H1 (cell line): Measurements from ENCODE around the gene PSME3. TPM values are rescaled to one million over a fixed set of nuclear protein-coding genes. Genes with fewer than 3 reads are reported as not detected.

Experiments
- CTCF ChIA-PET: fragments of 300-600 bp; sonication (Branson Sonifier 250); formaldehyde crosslinking; loops from one replicate; lab custom pipeline; 2021; ENCODE audit not compliant: partially characterized antibody; lab: Charles Lee
- POLR2A ChIA-PET: fragments of 300-600 bp; sonication (Branson Sonifier 250); formaldehyde crosslinking; loops from one replicate; lab custom pipeline; 2021; ENCODE audit warnings: inconsistent platforms; ENCODE audit not compliant: partially characterized antibody; lab: Charles Lee
- DNase-seq, 2 experiments: peaks; one replicate each; pipeline versions ENCODE4 v3.0.0 to v3.0.0-alpha.2; 2010 to 2022; ENCODE audit warnings: low spot score in 2 of 2, low read depth in 1 of 2, mixed read lengths in 1 of 2
- FAIRE-seq: peaks from 2 replicates; lab custom pipeline; 2011; peaks lifted over from hg19 to GRCh38; lab: Jason Lieb, UNC
- H2AFZ ChIP-seq: 2 replicates; pipeline ENCODE4 v1.8.1; 2012; ENCODE audit warnings: low read length, inconsistent platforms
- H2AK5ac ChIP-seq: 2 replicates; pipeline ENCODE4 v1.6.1; 2013; ENCODE audit warnings: low read depth, low read length
- H2BK120ac ChIP-seq: replicated peaks from 2 replicates; pipeline ENCODE3; 2013; ENCODE audit warnings: low read depth, low read length, inconsistent platforms
- H2BK12ac ChIP-seq: 2 replicates; pipeline ENCODE4 v1.6.1; 2013; ENCODE audit warnings: low read depth, low read length
- H2BK15ac ChIP-seq: 2 replicates; pipeline ENCODE4 v1.6.1; 2013; ENCODE audit warnings: low read length
- H2BK20ac ChIP-seq: 2 replicates; pipeline ENCODE4 v1.6.1; 2013; ENCODE audit warnings: low read length
- H2BK5ac ChIP-seq: 2 replicates; pipeline ENCODE4 v1.6.1; 2013; ENCODE audit warnings: low read depth, low read length
- H3K14ac ChIP-seq: 2 replicates; pipeline ENCODE4 v1.6.1; 2013; ENCODE audit warnings: inconsistent platforms; ENCODE audit not compliant: insufficient read length
- H3K18ac ChIP-seq: 2 replicates; pipeline ENCODE4 v1.6.1; 2013; ENCODE audit warnings: low read length; ENCODE audit errors: extremely low read depth
- H3K23ac ChIP-seq: 2 replicates; pipeline ENCODE4 v1.6.1; 2013; ENCODE audit warnings: inconsistent platforms; ENCODE audit not compliant: insufficient read length
- H3K23me2 ChIP-seq: 2 replicates; pipeline ENCODE4 v1.6.1; 2013; ENCODE audit warnings: low read depth, low read length
- H3K27ac ChIP-seq: 2 replicates; pipeline ENCODE4 v1.6.1; 2011; ENCODE audit warnings: low read depth, low read length, inconsistent platforms
- H3K27me3 ChIP-seq, 4 experiments: replicated peaks in 1 of 4; 1 replicate in 1 of 4; 2 replicates in 3 of 4; pipeline versions ENCODE4 v1.6.1 to v1.8.1; 2011 to 2013; ENCODE audit warnings: low read length in 3 of 4, mild to moderate bottlenecking in 3 of 4, inconsistent platforms in 2 of 4, mixed read lengths in 2 of 4, moderate library complexity in 1 of 4; ENCODE audit not compliant: control insufficient read depth in 3 of 4, insufficient read depth in 3 of 4; ENCODE audit errors: extremely low read depth in 1 of 4
- H3K36me3 ChIP-seq, 4 experiments: 2 replicates each; pipeline versions ENCODE4 v1.6.1 to v1.8.1; 2011 to 2013; ENCODE audit warnings: mild to moderate bottlenecking in 4 of 4, low read length in 3 of 4, moderate library complexity in 2 of 4, control low read depth in 1 of 4, inconsistent platforms in 1 of 4; ENCODE audit not compliant: insufficient read depth in 4 of 4, control insufficient read depth in 2 of 4
- H3K4ac ChIP-seq: replicated peaks from 2 replicates; pipeline ENCODE3; 2013; ENCODE audit warnings: low read length, low read depth, mixed read lengths, inconsistent platforms; ENCODE audit not compliant: insufficient read length
- H3K4me1 ChIP-seq, 4 experiments: replicated peaks in 1 of 4; 1 replicate in 1 of 4; 2 replicates in 3 of 4; pipeline versions ENCODE4 v1.6.1 to v1.8.1; 2011 to 2013; ENCODE audit warnings: low read length in 3 of 4, inconsistent platforms in 2 of 4, mixed read lengths in 1 of 4; ENCODE audit not compliant: insufficient read depth in 4 of 4, control insufficient read depth in 3 of 4
- H3K4me2 ChIP-seq, 2 experiments: 2 replicates each; pipeline versions ENCODE4 v1.6.1 to v1.8.1; 2011 to 2013; ENCODE audit warnings: low read depth in 2 of 2, low read length in 2 of 2, control low read depth in 1 of 2, inconsistent platforms in 1 of 2, mild to moderate bottlenecking in 1 of 2; ENCODE audit not compliant: insufficient read depth in 1 of 2
- H3K4me3 ChIP-seq, 4 experiments: fragments of 200-600, 300-600 bp in 1 of 4; sonication (generic), shearing (Covaris generic), sonication (Bioruptor Twin) in 1 of 4; 2 replicates each; pipeline versions ENCODE4 v1.5.1 to v1.8.1; 2011 to 2016; ENCODE audit warnings: low read length in 4 of 4, low read depth in 3 of 4, control low read depth in 2 of 4, inconsistent platforms in 2 of 4, mild to moderate bottlenecking in 2 of 4, mixed read lengths in 1 of 4, moderate library complexity in 1 of 4; ENCODE audit not compliant: insufficient read depth in 2 of 4; ENCODE audit errors: extremely low read depth in 1 of 4
- H3K56ac ChIP-seq: replicated peaks from 2 replicates; pipeline ENCODE3; 2013; ENCODE audit warnings: low read depth, mild to moderate bottlenecking, mixed read lengths, low read length, inconsistent platforms; ENCODE audit not compliant: insufficient read length
- H3K79me1 ChIP-seq: 2 replicates; pipeline ENCODE4 v1.6.1; 2013; ENCODE audit warnings: low read depth, low read length, control low read depth
- H3K79me2 ChIP-seq, 2 experiments: 2 replicates each; pipeline versions ENCODE4 v1.6.1 to v1.8.1; 2012 to 2013; ENCODE audit warnings: low read length in 2 of 2, mild to moderate bottlenecking in 2 of 2, inconsistent platforms in 1 of 2; ENCODE audit not compliant: insufficient read depth in 2 of 2, control insufficient read depth in 1 of 2
- H3K9ac ChIP-seq, 4 experiments: replicated peaks in 1 of 4; 1 replicate in 1 of 4; 2 replicates in 3 of 4; pipeline versions ENCODE4 v1.6.1 to v1.8.1; 2011 to 2013; ENCODE audit warnings: low read depth in 3 of 4, low read length in 3 of 4, control low read depth in 2 of 4, mild to moderate bottlenecking in 2 of 4, moderate library complexity in 2 of 4, inconsistent platforms in 1 of 4; ENCODE audit errors: extremely low read depth in 1 of 4
- H3K9me3 ChIP-seq, 2 experiments: 2 replicates each; pipeline versions ENCODE4 v1.6.1 to v1.8.1; 2012 to 2013; ENCODE audit warnings: mild to moderate bottlenecking in 2 of 2, moderate library complexity in 2 of 2, control low read depth in 1 of 2, inconsistent platforms in 1 of 2, low read depth in 1 of 2, low read length in 1 of 2, mixed read lengths in 1 of 2; ENCODE audit not compliant: insufficient read depth in 2 of 2
- H4K20me1 ChIP-seq, 2 experiments: replicated peaks in 1 of 2; 2 replicates each; pipeline versions ENCODE3 to v1.8.1; 2011 to 2013; ENCODE audit warnings: inconsistent platforms in 2 of 2, low read length in 2 of 2, mild to moderate bottlenecking in 1 of 2; ENCODE audit not compliant: insufficient read depth in 2 of 2, control insufficient read depth in 1 of 2
- H4K5ac ChIP-seq: 2 replicates; pipeline ENCODE4 v1.6.1; 2013; ENCODE audit warnings: low read length, low read depth, mixed read lengths, inconsistent platforms; ENCODE audit not compliant: insufficient read length
- H4K8ac ChIP-seq: 2 replicates; pipeline ENCODE4 v1.8.0; 2013; ENCODE audit warnings: mild to moderate bottlenecking, moderate library complexity, low read length, inconsistent platforms; ENCODE audit not compliant: insufficient read depth; ENCODE audit errors: extremely low read depth
- H4K91ac ChIP-seq: replicated peaks from 2 replicates; pipeline ENCODE3; 2013; ENCODE audit warnings: low read length, mixed read lengths, inconsistent platforms; ENCODE audit not compliant: insufficient read length
- HDAC6 ChIP-seq: IDR thresholded peaks from one replicate; pipeline ENCODE4 v1.7.1; 2012; ENCODE audit warnings: low read depth, mild to moderate bottlenecking, inconsistent platforms, low read length, moderate library complexity
- POLR2AphosphoS5 ChIP-seq: IDR thresholded peaks from 2 replicates; pipeline ENCODE4 v1.6.1; 2011; ENCODE audit warnings: low read depth, low read length
- POU5F1 ChIP-seq: IDR thresholded peaks from 2 replicates; pipeline ENCODE4 v1.6.1; 2011; ENCODE audit warnings: low read depth, mild to moderate bottlenecking, low read length, moderate library complexity
- SIRT6 ChIP-seq: IDR thresholded peaks from one replicate; pipeline ENCODE4 v1.7.1; 2012; ENCODE audit warnings: low read length, inconsistent platforms
- SP4 ChIP-seq: IDR thresholded peaks from 2 replicates; pipeline ENCODE4 v1.6.1; 2012; ENCODE audit warnings: low read length, inconsistent platforms
- TCF12 ChIP-seq: IDR thresholded peaks from 2 replicates; pipeline ENCODE4 v1.6.1; 2011; ENCODE audit warnings: low read depth, mild to moderate bottlenecking, low read length
- TEAD4 ChIP-seq: IDR thresholded peaks from 2 replicates; pipeline ENCODE4 v1.6.1; 2012; ENCODE audit warnings: low read depth, low read length, inconsistent platforms, mixed read lengths
- WGBS, 2 experiments: shearing (Covaris generic) in 1 of 2; methylation state at CpG; one replicate each; pipeline versions ENCODE4 v1.1.6 to v1.1.7; 2013 to 2015; ENCODE audit warnings: low lambda C conversion rate in 2 of 2, mixed read lengths in 2 of 2, inconsistent platforms in 1 of 2, low coverage in 1 of 2, missing lambda C conversion rate in 1 of 2; ENCODE audit not compliant: insufficient replicate concordance in 2 of 2, insufficient coverage in 1 of 2, insufficient read length in 1 of 2; ENCODE audit errors: extremely low coverage in 1 of 2, missing lambda C conversion rate in 1 of 2; 5-methylcytosine and 5-hydroxymethylcytosine counted together
- polyA plus RNA-seq, 7 experiments: library from polyadenylated mRNA; depleted of rRNA in 3 of 7; stranded (reverse) in 5 of 7; unstranded in 2 of 7; fragments of >200 nt in 5 of 7; fragments of 200-250 nt in 2 of 7; gene quantifications; 1 replicate in 5 of 7; 2 replicates in 1 of 7; 4 replicates in 1 of 7; pipeline versions ENCODE4 v1.2.1 to v1.2.3, GENCODE V29; 2011 to 2013; ENCODE audit warnings: missing spikeins in 2 of 7, mixed read lengths in 2 of 7
- total RNA-seq: library from RNA; stranded (reverse); fragmentation: NEBNext Ultra II Directional; extraction: Animal tissue kit (Norgen Biotek cat#: 25700); gene quantifications from 2 replicates; pipeline ENCODE4 v1.2.1, GENCODE V29; 2021

PSME3 gene
- total and polyA plus RNA-seq, 2 of the 8 experiments (the other 6 are each of a cell fraction or from before 2014, with no cell fraction given): 149 to 224 TPM

DNA sequence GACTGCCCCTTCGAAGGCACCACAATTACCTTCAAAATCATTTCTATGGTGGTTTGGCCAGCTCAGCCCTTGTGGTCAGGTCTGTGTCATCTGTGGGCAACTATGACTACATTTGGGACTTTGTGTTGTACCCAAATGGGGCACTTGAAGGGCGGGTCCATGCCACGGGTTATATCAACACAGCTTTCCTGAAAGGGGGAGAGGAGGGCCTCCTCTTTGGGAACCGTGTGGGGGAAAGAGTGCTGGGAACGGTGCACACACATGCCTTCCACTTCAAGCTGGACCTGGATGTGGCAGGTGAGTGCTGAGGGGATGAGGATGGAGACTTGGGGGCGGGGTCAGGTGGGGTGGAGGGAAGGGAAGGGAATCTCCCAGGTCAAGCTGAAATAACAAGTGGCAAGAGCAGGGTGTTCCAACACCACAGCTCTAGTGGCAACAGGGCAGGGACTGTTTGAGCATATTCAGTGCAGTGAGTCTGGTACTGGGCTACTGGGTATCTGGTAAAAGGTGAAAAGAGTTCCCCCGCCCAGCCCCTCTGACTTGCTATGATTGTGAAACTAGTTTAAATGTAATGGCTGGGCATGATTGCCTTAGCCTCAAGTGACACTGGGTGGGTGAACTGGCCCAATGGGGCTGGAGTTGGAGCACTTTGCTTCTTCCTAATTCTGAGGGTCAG lies 12.9 kb downstream of the PSME3 start:
- no peak overlapping the region for H3K23ac ChIP-seq
- no peak overlapping the region for H4K5ac ChIP-seq
- no peaks in the 10 kb centered on the region for H3K23me2 ChIP-seq
- ChIA-PET POLR2A (interaction anchor here (0.5 to 10.4 kb wide), 19 partner anchors 9 to 168 kb away, joined by 3 to 111 read pairs (median 4); partner anchors contain the start of genes PSME3 and RPL27), CTCF (interaction anchor here (0.7 to 8.9 kb wide), 14 partner anchors 9 to 130 kb away, joined by 3 to 141 read pairs (median 5); no protein-coding TSS in a partner anchor)
- no peak overlapping the region for H3K9ac ChIP-seq
- DNase-seq (no peak), FAIRE-seq (no peak)
- H4K20me1 ChIP-seq: peaks cover 13 to 19% of the 10 kb centered on the region in 2 experiments
- no peak overlapping the region for H2BK12ac ChIP-seq
- no peaks in the 10 kb centered on the region for H3K9me3 ChIP-seq
- no peaks in the 10 kb centered on the region for H3K79me1 ChIP-seq
- no peak for TF ChIP-seq POU5F1
- TF ChIP-seq TCF12: no peak
- no peak for TF ChIP-seq TEAD4
- no peak for TF ChIP-seq SIRT6
- TF ChIP-seq POLR2AphosphoS5: peak; percentile 25; the same call in 1 of the 2 replicates
- TF ChIP-seq HDAC6: no peak
- TF ChIP-seq SP4: no peak
- H2BK120ac ChIP-seq: no peak overlapping the region
- no peak overlapping the region for H2AFZ ChIP-seq
- 82% methylated on average over 6 of the region's 7 CpGs; no CpG with 5 or more reads in 1 of the 2 experiments for WGBS, 2 experiments
- H4K8ac ChIP-seq: no peak overlapping the region; the same call in 1 of the 2 replicates
- H2BK20ac ChIP-seq: no peak overlapping the region
- no peak overlapping the region for H3K14ac ChIP-seq
- no peaks in the 10 kb centered on the region for H3K79me2 ChIP-seq
- no peak overlapping the region for H3K27ac ChIP-seq
- no peak overlapping the region for H4K91ac ChIP-seq
- no peak overlapping the region for H2AK5ac ChIP-seq
- H2BK15ac ChIP-seq: no peak overlapping the region
- H2BK5ac ChIP-seq: no peak overlapping the region
- H3K4me2 ChIP-seq: no peak overlapping the region
- peaks cover 21 to 44% (median 33%) of the 10 kb centered on the region in 4 experiments for H3K36me3 ChIP-seq
- H3K4me3 ChIP-seq: no peak overlapping the region
- H3K56ac ChIP-seq: no peak overlapping the region
- no peak overlapping the region for H3K18ac ChIP-seq
- H3K4ac ChIP-seq: no peak overlapping the region
- H3K4me1 ChIP-seq: no peaks in the 10 kb centered on the region; a peak in 1 of 7 replicates
- H3K27me3 ChIP-seq: no peaks in the 10 kb centered on the region; a peak in 1 of 7 replicates
